Measurements from ENCODE around the gene SZRD1. TPM values are rescaled to one million over a fixed set of nuclear protein-coding genes. Genes with fewer than 3 reads are reported as not detected.

SZRD1 gene
- total and polyA plus RNA-seq, 4 donors, result 14.2 to 44.3 (median 25.0) TPM

- H3K36me3 ChIP-seq (ENCODE audit: control insufficient read depth in 4 of 4, insufficient read depth in 3 of 4, low read depth in 1 of 4, low read length in 3 of 4), result peaks cover 0 to 3% (median 0%) of the 10 kb centered on the region in 4 donors
- TF ChIP-seq ATF3 (IDR thresholded peaks at IDR 0.05) (no peak), FOXA2 (IDR thresholded peaks at IDR 0.05) (no peak), RAD21 (IDR thresholded peaks at IDR 0.05) (no peak)
These were observed 71.5 kb downstream of the SZRD1 start for GRCh38 chr1:16438516-16438915.

GRCh38 chr1:16438924-16439323, 71.9 kb downstream of the SZRD1 start:
- Histone ChIP-seq H3K27me3 (ENCODE audit: control insufficient read depth in 4 of 4, insufficient read depth in 4 of 4, low read length in 3 of 4) (no peaks in the 10 kb centered on the region), H3K4me3 (ENCODE audit: low read depth in 1 of 3, low read length in 3 of 3) (no peak overlapping the region), H3K9ac (ENCODE audit: low read depth in 1 of 2, low read length in 2 of 2) (no peak overlapping the region), H3K4me1 (ENCODE audit: control insufficient read depth in 4 of 4, insufficient read depth in 4 of 4, low read length in 3 of 4) (peaks cover 3 to 22% (median 13%) of the 10 kb centered on the region in 4 donors), H3K9me3 (ENCODE audit: control insufficient read depth in 4 of 4, low read length in 3 of 4) (no peaks in the 10 kb centered on the region), H3K36me3 (ENCODE audit: control insufficient read depth in 4 of 4, insufficient read depth in 3 of 4, low read depth in 1 of 4, low read length in 3 of 4) (peaks cover 0 to 3% (median under 1%) of the 10 kb centered on the region in 4 donors), H3K27ac (ENCODE audit: low read depth in 1 of 2, low read length in 2 of 2) (no peak overlapping the region)
- TF ChIP-seq RAD21 (IDR thresholded peaks at IDR 0.05) (no peak), YY1 (IDR thresholded peaks at IDR 0.05) (no peak), TAF1 (conservative IDR thresholded peaks at IDR 0.05) (no peak), JUND (IDR thresholded peaks at IDR 0.05) (no peak), NR2F2 (IDR thresholded peaks at IDR 0.05) (no peak), ATF3 (IDR thresholded peaks at IDR 0.05) (no peak), RXRA (IDR thresholded peaks at IDR 0.05) (no peak), HNF4G (IDR thresholded peaks at IDR 0.05) (no peak), HNF4A (conservative IDR thresholded peaks at IDR 0.05) (no peak), FOXA2 (IDR thresholded peaks at IDR 0.05) (no peak), SP1 (IDR thresholded peaks at IDR 0.05) (no peak), CTCF (IDR thresholded peaks at IDR 0.05; ENCODE audit: low read depth, low read length, missing input control) (no peak), EGR1 (IDR thresholded peaks at IDR 0.05; ENCODE audit: low read depth in 2 of 2) (no peak), REST (IDR thresholded peaks at IDR 0.05) (no peak), FOXA1 (IDR thresholded peaks at IDR 0.05) (no peak), GABPA (IDR thresholded peaks at IDR 0.05 in 1 of 2, conservative IDR thresholded peaks at IDR 0.05 in 1 of 2) (no peak), MAX (IDR thresholded peaks at IDR 0.05) (no peak), ZBTB33 (IDR thresholded peaks at IDR 0.05) (no peak)
- no peak for DNase-seq (ENCODE audit: low spot score)
- WGBS, result 86% methylated on average over 2 of the region's 2 CpGs

More at GRCh38 chr1:16438516-16438915, 71.5 kb downstream of the SZRD1 start:
- DNase-seq (ENCODE audit: low spot score), result no peak
- H3K27ac ChIP-seq (ENCODE audit: low read depth in 1 of 2, low read length in 2 of 2), result no peak overlapping the region
- 88% methylated on average over 2 of the region's 2 CpGs for WGBS
- H3K4me3 ChIP-seq (ENCODE audit: low read depth in 1 of 3, low read length in 3 of 3), result no peak overlapping the region
- no peak overlapping the region for H3K9ac ChIP-seq (ENCODE audit: low read depth in 1 of 2, low read length in 2 of 2)
- no peaks in the 10 kb centered on the region for H3K27me3 ChIP-seq (ENCODE audit: control insufficient read depth in 4 of 4, insufficient read depth in 4 of 4, low read length in 3 of 4)
- no peaks in the 10 kb centered on the region for H3K9me3 ChIP-seq (ENCODE audit: control insufficient read depth in 4 of 4, low read length in 3 of 4)
- peaks cover 3 to 18% (median 12%) of the 10 kb centered on the region in 4 donors for H3K4me1 ChIP-seq (ENCODE audit: control insufficient read depth in 4 of 4, insufficient read depth in 4 of 4, low read length in 3 of 4)

Measured in liver (tissue), 9 donors.